GM19238 (cell line): ENCODE measurements around the gene CDC42BPB.

Experiments
- DNase-seq: peaks from one replicate; pipeline ENCODE4 v3.0.0; 2011; ENCODE audit warnings: low spot score; ENCODE audit not compliant: insufficient read length

The CDC42BPB gene

GRCh38 chr14:102917469-102918211, 139.7 kb downstream of the CDC42BPB start:
- DNase-seq, result peak; percentile 82

- DNase-seq, result no peak
Measured at GRCh38 chr14:102917056-102917385, 140.3 kb downstream of the CDC42BPB start.

GRCh38 chr14:102916347-102917055, 140.8 kb downstream of the CDC42BPB start:
- DNase-seq, result no peak

GRCh38 chr14:102915292-102916110, 141.8 kb downstream of the CDC42BPB start:
- DNase-seq, result no peak

GRCh38 chr14:102914474-102915291, 142.7 kb downstream of the CDC42BPB start:
- no peak for DNase-seq

GRCh38 chr14:102913341-102914211, 143.8 kb downstream of the CDC42BPB start:
- DNase-seq, result no peak

GRCh38 chr14:102911991-102912761, 145.2 kb downstream of the CDC42BPB start:
- DNase-seq, result no peak

GRCh38 chr14:102911541-102911951, 145.8 kb downstream of the CDC42BPB start:
- no peak for DNase-seq

GRCh38 chr14:102910442-102910841, 146.9 kb downstream of the CDC42BPB start:
- DNase-seq, result no peak

GRCh38 chr14:102909911-102910310, 147.4 kb downstream of the CDC42BPB start:
- DNase-seq, result no peak

GRCh38 chr14:102909462-102909861, 147.9 kb downstream of the CDC42BPB start:
- no peak for DNase-seq

- DNase-seq, result no peak
Measured at GRCh38 chr14:102908766-102909455, 148.4 kb downstream of the CDC42BPB start.

GRCh38 chr14:102907980-102908730, 149.2 kb downstream of the CDC42BPB start:
- DNase-seq, result no peak

- DNase-seq, result no peak
Measured at GRCh38 chr14:102907303-102907844, 150.0 kb downstream of the CDC42BPB start.

- no peak for DNase-seq
Measured at GRCh38 chr14:102906616-102907302, 150.6 kb downstream of the CDC42BPB start.

- no peak for DNase-seq
Measured at GRCh38 chr14:102905116-102906108, 151.9 kb downstream of the CDC42BPB start.
